Endothelial cell (in vitro differentiated cells): ENCODE results near the gene METTL25B. TPM values are rescaled to one million over a fixed set of nuclear protein-coding genes. Genes with fewer than 3 reads are reported as not detected.

Experiments used
- DNase-seq: peaks from one replicate; pipeline ENCODE4 v3.0.0; 2021; ENCODE audit warnings: low spot score
- H3K27ac Mint-ChIP-seq: one replicate; pipeline ENCODE4 v1.8.0; 2021; ENCODE audit warnings: mixed read lengths, inconsistent platforms; ENCODE audit not compliant: unreplicated experiment
- H3K27me3 Mint-ChIP-seq: one replicate; pipeline ENCODE4 v1.8.0; 2021; ENCODE audit warnings: mild to moderate bottlenecking, moderate library complexity, mixed read lengths, inconsistent platforms; ENCODE audit not compliant: unreplicated experiment
- H3K36me3 Mint-ChIP-seq: one replicate; pipeline ENCODE4 v1.8.0; 2021; ENCODE audit warnings: mild to moderate bottlenecking, low read depth, mixed read lengths, inconsistent platforms; ENCODE audit not compliant: unreplicated experiment
- H3K4me1 Mint-ChIP-seq: one replicate; pipeline ENCODE4 v1.8.0; 2021; ENCODE audit warnings: mild to moderate bottlenecking, mixed read lengths, inconsistent platforms; ENCODE audit not compliant: unreplicated experiment
- H3K4me3 Mint-ChIP-seq: one replicate; pipeline ENCODE4 v1.8.0; 2021; ENCODE audit warnings: mild to moderate bottlenecking, mixed read lengths, inconsistent platforms; ENCODE audit not compliant: unreplicated experiment
- H3K9me3 Mint-ChIP-seq: one replicate; pipeline ENCODE4 v1.8.0; 2021; ENCODE audit warnings: mixed read lengths, inconsistent platforms; ENCODE audit not compliant: unreplicated experiment
- CTCF ChIP-seq: fragments of 200-600 bp; sonication (generic); IDR thresholded peaks from one replicate; pipeline ENCODE4 v1.5.0; 2021; ENCODE audit warnings: antibody characterized with exemption; ENCODE audit not compliant: unreplicated experiment
- total RNA-seq: library from RNA; stranded (reverse); fragmentation: NEBNext Ultra II Directional; extraction: Animal tissue kit (Norgen Biotek cat#: 25700); gene quantifications from one replicate; pipeline ENCODE4 v1.2.1, GENCODE V29; 2021; ENCODE audit not compliant: unreplicated experiment

Gene METTL25B
- total RNA-seq, 1 donor from 2014 or later = 19.3 TPM

- DNase-seq = peak; percentile 38
Measured at GRCh38 chr1:156767879-156768604, 39.8 kb downstream of the METTL25B start.

GRCh38 chr1:156768610-156769295 lies 40.5 kb downstream of the METTL25B start:
- Mint-ChIP-seq H3K9me3 (no peaks in the 10 kb centered on the region), H3K4me3 (no peak overlapping the region), H3K27me3 (peaks cover 6% of the 10 kb centered on the region), H3K36me3 (peaks cover 7% of the 10 kb centered on the region), H3K4me1 (peaks cover 31% of the 10 kb centered on the region), H3K27ac (peak overlapping the region; percentile 70)
- TF ChIP-seq CTCF = no peak
- no peak for DNase-seq

More at GRCh38 chr1:156767879-156768604, 39.8 kb downstream of the METTL25B start:
- Mint-ChIP-seq H3K4me3 (no peak overlapping the region), H3K9me3 (no peaks in the 10 kb centered on the region), H3K27me3 (peaks cover 6% of the 10 kb centered on the region), H3K36me3 (peaks cover 7% of the 10 kb centered on the region), H3K4me1 (peaks cover 29% of the 10 kb centered on the region), H3K27ac (peak overlapping the region; percentile 70)
- no peak for TF ChIP-seq CTCF

- H3K9me3 Mint-ChIP-seq = no peaks in the 10 kb centered on the region
- DNase-seq = no peak
Measured at GRCh38 chr1:156772222-156772621, 44.0 kb downstream of the METTL25B start.

GRCh38 chr1:156772728-156773497 lies 44.6 kb downstream of the METTL25B start:
- Mint-ChIP-seq H3K27ac (peak overlapping the region; percentile 14), H3K27me3 (peaks cover 1% of the 10 kb centered on the region), H3K36me3 (peaks cover 11% of the 10 kb centered on the region), H3K4me1 (peaks cover 37% of the 10 kb centered on the region), H3K4me3 (no peak overlapping the region), H3K9me3 (no peaks in the 10 kb centered on the region)
- TF ChIP-seq CTCF = no peak
- no peak for DNase-seq

More at GRCh38 chr1:156772222-156772621, 44.0 kb downstream of the METTL25B start:
- TF ChIP-seq CTCF = peak; percentile 14
- Mint-ChIP-seq H3K27me3 (peaks cover 1% of the 10 kb centered on the region), H3K4me3 (no peak overlapping the region), H3K27ac (no peak overlapping the region), H3K4me1 (peaks cover 32% of the 10 kb centered on the region), H3K36me3 (peaks cover 7% of the 10 kb centered on the region)
